ENCODE data around the gene ZNF486.
"Not testable (repeated sequence)": the region's sequence is repeated elsewhere in the genome, so short reads cannot be mapped to it uniquely, and the experiment has no call there.

ZNF486 gene

GRCh38 chr19:20233105-20233504 is 66.1 kb downstream of the ZNF486 start:
- no peak for DNase-seq (ENCODE audit: low spot score)

- no peak for DNase-seq (ENCODE audit: low spot score)
Observed at GRCh38 chr19:20235156-20235555, 68.1 kb downstream of the ZNF486 start.

DNA sequence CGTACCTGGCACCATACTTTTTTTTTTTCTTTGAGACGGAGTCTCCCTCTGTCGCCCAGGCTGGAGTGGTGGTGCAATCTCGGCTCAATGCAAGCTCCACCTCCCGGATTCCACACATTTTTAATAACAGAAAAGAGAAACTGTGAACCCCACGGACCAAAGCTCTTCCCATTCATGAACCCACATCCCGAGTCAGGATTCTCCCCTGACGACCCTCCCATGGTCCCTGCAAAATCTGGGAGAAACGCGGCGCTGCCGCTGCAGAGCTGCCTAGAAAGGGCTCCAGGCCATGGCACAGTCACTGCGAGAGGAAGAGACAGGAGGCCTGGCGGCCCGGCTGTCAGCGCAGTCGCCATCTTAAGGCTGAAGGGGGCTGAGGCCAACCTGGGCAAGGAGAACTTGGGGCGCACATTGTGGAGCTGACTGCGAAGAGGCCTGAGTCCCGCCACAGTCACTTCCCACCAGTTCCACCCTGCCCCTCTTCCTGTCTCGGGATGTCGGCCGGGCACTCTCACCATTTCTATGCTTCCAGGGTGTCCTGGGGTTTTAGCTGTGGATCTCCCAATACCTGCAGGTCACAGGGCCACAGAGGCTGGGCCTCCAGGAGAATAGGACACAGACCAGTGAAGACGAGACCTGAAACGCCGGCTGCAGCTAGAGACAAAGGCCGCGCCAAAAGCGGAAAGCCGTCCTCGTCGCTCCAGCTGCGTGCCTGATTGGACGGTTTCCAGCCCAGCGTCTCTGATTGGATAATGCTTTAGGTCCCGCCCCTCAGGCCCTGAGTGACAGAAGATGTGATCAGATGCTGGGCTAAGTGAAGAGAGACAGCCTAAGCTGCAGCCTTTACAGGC is 71.0 kb downstream of the ZNF486 start:
- peak; percentile 87 for DNase-seq (ENCODE audit: low spot score)

GRCh38 chr19:20243629-20244028 is 76.6 kb downstream of the ZNF486 start:
- DNase-seq (ENCODE audit: low spot score), result no peak

GRCh38 chr19:20244356-20244755 is 77.3 kb downstream of the ZNF486 start:
- no peak for DNase-seq (ENCODE audit: low spot score)

GRCh38 chr19:20245309-20245708 is 78.3 kb downstream of the ZNF486 start:
- no peak for DNase-seq (ENCODE audit: low spot score)

DNA sequence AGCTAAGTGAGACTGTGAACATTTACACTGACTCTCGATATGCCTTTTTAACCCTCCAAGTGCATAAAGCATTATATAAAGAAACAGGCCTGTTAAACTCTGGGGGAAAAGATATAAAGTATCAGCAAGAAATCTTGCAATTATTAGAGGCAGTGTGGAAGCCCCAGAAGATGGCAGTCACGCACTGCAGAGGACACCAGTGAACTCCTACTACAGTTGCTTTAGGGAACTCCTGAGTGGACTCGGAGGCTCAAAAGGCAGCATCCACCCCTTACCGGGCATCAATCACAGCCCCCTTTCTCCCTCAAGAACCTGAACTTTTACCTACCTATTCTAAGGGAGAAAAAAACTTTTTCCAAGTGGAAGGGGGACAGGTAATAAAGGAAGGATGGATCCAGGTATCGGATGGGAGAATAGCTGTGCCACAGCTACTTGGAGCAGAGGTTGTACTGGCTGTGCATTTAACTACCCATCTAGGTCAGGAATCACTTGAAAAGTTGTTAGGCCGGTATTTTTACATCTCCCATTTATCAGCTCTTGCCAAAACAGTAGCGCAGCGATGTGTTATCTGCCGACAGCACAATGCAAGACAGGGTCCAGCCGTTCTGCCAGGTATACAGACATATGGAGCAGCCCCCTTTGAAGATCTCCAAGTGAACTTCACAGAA is 80.1 kb downstream of the ZNF486 start:
- peak; percentile 15 for DNase-seq (ENCODE audit: low spot score)

DNA sequence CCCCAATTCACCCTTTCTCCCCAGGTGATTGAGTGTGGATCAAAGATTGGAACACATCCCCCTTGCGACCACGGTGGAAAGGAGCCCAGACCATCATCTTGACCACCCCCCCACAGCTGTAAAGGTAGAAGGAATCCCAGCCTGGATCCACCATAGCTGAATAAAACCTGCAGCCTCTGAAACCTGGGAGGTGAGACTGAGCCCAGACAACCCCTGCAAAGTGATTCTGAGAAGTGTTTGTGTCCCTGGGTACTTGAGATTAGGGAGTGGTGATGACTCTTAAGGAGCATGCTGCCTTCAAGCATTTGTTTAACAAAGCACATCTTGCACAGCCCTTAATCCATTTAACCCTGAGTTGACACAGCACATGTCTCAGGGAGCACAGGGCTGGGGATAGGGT is 81.2 kb downstream of the ZNF486 start:
- DNase-seq (ENCODE audit: low spot score), result not testable (repeated sequence)

All from GM03348 (cell line).